Measurements from ENCODE around the gene FBN2.

DNA sequence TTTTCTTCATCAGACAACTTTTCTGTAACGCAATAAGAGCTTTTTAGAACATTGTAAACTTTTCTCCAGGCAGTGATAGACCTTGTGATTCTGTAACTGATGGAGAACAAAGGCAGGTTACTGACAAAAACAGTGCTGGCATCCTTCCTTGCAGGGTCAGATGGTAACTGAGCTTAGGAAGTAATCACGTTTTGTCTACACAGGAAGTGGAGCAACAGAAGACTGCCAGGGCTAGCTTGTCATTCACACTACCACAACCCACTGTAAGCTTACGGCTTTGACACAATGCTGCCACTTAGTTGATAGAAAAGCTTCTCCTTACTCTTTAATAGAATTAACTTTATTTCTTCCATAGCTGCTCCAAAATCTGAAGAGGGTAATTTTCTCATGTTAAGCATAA, 46.8 kb downstream of the FBN2 start:
- TF ChIP-seq EZH2 (IDR thresholded peaks at IDR 0.05; ENCODE audit: borderline replicate concordance, low read depth, low read length, severe bottlenecking), result no peak
- TF ChIP-seq, protein P1, sequence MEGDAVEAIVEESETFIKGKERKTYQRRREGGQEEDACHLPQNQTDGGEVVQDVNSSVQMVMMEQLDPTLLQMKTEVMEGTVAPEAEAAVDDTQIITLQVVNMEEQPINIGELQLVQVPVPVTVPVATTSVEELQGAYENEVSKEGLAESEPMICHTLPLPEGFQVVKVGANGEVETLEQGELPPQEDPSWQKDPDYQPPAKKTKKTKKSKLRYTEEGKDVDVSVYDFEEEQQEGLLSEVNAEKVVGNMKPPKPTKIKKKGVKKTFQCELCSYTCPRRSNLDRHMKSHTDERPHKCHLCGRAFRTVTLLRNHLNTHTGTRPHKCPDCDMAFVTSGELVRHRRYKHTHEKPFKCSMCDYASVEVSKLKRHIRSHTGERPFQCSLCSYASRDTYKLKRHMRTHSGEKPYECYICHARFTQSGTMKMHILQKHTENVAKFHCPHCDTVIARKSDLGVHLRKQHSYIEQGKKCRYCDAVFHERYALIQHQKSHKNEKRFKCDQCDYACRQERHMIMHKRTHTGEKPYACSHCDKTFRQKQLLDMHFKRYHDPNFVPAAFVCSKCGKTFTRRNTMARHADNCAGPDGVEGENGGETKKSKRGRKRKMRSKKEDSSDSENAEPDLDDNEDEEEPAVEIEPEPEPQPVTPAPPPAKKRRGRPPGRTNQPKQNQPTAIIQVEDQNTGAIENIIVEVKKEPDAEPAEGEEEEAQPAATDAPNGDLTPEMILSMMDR (IDR thresholded peaks at IDR 0.05; ENCODE audit: borderline replicate concordance, extremely low read depth, low read length, poor library complexity, severe bottlenecking), result no peak

All from DND-41 (cell line).